PC-3 (cell line): Measurements from ENCODE around the gene CYSLTR1.

Source experiments
- CTCF ChIP-seq: fragments of 300-600 bp; sonication (generic); conservative IDR thresholded peaks from 2 replicates; pipeline ENCODE4 v1.5.1; 2017; ENCODE audit warnings: antibody characterized with exemption, low read depth, mild to moderate bottlenecking, low read length
- EZH2 ChIP-seq: fragments of 300-600 bp; sonication (generic); IDR thresholded peaks from one replicate; pipeline ENCODE4 v1.6.1; 2017; ENCODE audit warnings: antibody characterized with exemption, mild to moderate bottlenecking, low read length; ENCODE audit not compliant: unreplicated experiment
- EZH2phosphoT487 ChIP-seq: fragments of 300-600 bp; sonication (generic); IDR thresholded peaks from 2 replicates; pipeline ENCODE4 v1.6.1; 2018; ENCODE audit warnings: mild to moderate bottlenecking, antibody characterized with exemption, low read length, borderline replicate concordance

DNA sequence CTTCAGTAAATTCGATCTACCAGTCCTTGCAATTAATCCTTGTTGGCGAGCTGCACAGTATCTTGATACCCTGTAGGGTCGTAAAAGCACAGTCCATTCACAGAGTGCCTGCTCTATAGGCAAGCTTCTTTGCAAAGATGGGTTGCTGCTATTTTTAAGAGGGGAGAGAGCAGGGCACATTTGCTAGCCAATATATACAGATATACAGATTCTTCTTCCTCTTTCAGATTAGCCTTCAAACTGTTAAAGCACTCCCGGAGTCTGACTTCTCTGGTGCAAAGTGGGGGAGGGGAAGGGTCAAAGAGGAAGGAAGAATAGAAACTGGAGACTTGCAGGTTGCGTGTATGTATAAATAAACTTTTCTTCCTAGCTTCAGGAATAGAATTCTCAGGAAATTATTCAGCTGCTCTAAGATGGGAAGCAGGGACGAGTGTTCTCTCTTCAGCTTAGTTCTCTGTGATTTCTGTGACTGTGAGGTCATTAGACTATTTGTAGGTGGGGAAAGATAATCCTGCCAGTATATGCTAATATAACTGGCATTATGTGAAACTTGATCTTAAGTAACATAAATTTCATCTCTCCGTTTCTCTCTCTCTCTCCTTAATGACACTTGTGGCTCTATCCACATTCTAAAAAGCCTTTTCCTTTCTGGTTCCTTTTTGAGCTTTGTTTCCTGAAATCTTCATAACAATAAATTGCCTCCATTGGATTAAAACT is at the start of gene CYSLTR1:
- TF ChIP-seq CTCF (no peak), EZH2 (no peak), EZH2phosphoT487 (no peak)
